GM19438 (cell line): ENCODE results near the gene KCNF1.
A peak's percentile ranks its signal among the peaks of the same experiment; 100 is the strongest.

Source experiments
- ATAC-seq: cut with Tn5 transposase; IDR thresholded peaks from one replicate; pipeline ENCODE4 v1.9.1; 2021; ENCODE audit warnings: low read depth; ENCODE audit not compliant: unreplicated experiment

KCNF1 gene

DNA sequence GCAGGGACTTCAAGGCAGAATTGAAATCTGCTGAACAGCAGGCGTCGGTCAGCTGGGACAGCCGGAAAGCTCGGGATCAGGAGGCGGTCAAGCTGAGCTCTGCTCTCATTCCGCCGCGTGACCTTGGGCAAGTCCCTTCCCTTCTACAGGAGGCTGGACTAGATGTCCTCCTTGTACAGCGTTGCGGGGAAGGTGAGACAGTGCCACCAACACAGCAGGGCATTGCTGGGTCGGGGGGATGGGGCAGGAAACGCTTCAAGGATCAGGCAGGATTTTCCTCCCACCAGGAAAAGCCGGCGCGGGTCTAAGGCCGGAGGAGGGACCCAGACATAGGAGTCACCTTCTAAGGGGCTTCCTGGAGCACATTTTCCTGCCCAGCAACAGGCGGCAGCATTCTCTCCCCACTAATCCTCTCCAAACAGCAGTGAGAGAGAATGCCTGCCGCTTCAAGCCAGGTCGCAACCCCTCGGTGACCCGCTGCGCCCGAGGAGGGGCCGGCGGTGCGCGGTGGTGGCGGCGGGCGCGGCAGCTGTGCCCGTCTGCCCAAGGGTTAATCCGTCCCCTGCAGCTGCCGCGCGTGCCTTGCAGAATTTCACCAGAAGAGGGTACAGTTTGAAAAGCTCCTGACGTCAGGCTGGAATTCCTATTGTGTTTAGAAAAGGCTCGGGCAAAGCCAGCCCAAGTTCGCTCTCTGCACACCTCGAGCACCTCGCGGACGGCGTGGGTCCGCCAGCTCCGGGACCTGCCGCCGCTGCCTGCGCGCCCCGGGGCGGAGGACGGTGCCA, at the start of gene KCNF1:
Gene KCNF1 (plus strand): TSS at position 644 of the 785 bp plus-strand sequence. CDS start 493 bp downstream, outside the sequence.
- no peak for ATAC-seq

DNA sequence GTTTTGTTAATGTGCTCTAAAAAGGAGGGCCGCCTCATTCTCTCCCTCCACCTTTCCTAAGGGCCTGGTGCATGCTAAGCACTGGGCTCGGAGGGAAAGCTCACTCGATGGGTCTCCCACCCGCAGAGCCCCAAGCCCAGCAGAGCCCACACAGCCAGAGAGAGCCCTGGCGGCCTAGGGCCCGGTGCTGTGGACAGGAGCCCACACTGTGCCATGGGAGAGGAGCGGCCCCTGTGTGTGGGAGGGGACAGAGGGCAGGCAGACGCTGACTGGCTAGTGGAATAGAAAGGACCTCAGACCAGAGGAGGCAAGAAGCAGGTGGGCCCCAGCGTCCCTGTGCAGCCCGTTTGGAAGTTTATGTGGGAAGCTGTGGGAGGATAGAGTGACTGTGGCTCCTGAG, 49.4 kb upstream of the KCNF1 start:
- no peak for ATAC-seq

DNA sequence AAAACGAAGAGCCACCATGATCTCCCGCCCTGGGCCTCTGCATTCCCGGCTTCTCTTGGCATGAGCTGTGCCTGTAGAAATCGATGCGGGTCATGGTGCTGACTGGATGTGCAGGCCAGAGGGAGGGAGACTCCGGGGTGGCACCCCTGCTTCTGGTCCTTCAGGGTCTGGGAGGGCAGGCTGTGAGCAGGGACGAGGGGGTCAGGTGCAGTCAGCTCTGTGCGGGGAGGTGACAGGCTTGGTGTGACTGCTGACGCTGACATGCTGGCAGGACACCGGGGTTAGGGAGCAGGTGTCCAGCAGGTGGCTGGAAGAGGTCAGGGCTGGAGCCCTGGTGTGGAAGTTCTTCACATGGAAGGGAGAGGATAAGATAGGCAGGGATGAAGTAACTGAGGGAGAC, 48.7 kb upstream of the KCNF1 start:
- no peak for ATAC-seq

GRCh38 chr2:10863837-10864236, 47.9 kb upstream of the KCNF1 start:
- ATAC-seq: peak; percentile 71

- ATAC-seq: no peak
These were observed 47.5 kb upstream of the KCNF1 start for GRCh38 chr2:10864251-10864650.

- ATAC-seq: peak; percentile 78
These were observed 46.7 kb upstream of the KCNF1 start for GRCh38 chr2:10864861-10865636.

DNA sequence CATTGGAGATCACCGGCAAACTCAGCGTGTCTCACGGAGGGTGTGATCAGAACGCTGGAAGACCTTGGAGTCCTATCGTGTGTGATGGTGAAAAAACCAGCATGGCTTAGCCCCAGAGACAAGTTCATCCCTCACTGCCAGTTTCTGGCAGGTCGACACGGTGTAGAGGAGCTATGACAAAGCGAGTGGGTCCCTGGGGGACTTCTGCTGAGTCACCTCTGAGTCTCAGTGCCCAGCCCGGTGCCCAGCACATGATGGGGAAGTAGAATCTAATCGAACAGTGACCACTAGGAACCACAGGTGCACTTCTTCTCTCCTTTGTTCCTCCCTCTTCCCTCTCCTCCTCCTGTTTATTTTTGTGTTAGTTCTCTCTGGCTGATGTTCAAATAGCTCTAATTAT, 45.9 kb upstream of the KCNF1 start:
- ATAC-seq: no peak

DNA sequence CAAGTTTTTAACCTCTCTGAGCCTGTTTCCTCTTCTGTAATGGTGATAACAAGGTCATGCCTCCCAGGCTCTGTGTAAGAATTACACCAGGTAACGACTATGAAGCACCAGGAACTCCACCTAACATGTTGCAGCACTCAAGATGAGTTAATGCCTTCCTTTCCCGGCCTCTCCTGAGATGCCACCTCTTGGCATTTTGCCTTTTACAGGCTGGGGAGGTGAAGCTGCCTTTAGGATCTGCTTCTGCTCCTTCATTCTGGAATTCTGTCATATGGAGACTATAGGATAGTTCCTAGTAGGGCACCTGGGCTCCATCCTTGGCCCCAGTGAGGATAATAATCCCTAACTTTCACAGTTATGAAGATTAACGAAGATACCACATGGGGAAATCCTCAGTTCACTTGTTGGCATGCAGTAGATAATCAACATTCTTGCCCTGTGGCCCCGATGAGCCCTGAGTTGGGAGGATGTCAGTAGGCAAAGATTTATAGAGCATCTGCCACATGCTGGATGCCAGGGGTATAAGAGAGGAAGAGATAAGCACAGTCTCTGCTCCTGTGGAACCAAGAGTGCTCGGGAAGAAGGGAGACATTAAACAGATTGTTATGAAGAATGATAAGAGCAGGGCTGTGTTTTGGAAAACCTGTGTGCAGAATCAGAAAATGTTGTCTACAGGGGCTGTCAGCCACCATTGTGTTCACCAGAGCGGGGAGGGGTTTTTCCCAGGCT, 43.9 kb upstream of the KCNF1 start:
- ATAC-seq: no peak

DNA sequence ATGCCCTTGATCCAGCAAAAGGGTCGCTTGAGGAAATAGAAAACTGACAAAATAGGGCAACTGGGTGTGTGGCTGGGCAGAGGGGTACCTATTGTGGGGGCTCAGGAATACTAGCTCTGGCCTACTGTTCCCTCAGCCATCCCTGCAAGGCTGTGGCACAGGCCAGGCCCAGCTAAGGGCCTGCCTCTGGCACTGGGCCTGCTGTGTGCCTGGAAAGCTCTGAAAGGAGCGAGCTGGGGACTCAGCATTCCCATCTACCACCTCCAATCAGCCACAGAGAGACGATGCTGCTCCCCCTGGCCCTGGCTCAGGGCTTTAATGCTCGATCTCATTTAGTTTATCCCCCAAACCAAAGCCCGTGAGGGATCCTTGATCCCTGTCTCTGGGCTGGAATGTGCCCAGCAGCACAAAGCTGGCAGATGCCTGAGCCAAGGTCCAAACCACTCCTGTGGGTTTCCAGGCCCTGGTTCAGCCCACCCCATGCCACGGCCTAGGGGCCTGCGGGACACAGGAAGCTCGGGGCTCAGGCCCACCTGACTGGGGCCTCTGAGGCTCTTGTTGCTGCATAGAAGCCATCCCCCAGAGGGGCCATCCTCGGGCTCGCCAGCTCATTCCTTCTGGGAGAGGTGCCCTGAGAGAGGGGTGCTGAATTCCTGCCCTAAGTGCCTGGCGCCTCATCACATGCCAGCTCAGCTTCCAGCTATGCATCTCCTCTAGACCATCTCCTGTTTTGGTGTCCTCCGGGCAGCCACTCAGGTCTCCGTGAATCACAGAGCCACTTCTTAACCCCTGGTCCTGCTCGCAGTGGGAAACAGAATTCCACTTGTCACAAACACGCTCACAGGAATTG, 43.0 kb upstream of the KCNF1 start:
- ATAC-seq: no peak

- no peak for ATAC-seq
These were observed 39.8 kb upstream of the KCNF1 start for GRCh38 chr2:10871978-10872377.

DNA sequence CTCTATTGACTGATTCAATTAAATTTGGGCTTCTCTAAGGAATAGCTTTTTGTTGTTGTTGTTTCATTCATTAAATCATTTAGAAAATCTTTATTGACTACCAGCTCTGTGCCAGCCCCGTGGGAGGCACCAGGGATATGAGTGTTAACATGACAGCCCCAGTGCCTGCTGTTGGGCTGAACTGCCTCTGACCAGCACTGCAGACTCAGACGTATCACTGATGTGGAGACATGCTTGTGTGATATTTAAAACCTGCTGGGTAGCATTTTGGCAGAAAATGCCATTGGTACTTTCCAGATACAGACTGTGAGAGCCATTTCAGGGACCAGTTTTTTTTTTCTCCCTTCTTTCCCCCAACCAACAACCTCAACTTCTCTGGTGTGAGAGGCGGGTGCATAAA, 38.6 kb upstream of the KCNF1 start:
- no peak for ATAC-seq

DNA sequence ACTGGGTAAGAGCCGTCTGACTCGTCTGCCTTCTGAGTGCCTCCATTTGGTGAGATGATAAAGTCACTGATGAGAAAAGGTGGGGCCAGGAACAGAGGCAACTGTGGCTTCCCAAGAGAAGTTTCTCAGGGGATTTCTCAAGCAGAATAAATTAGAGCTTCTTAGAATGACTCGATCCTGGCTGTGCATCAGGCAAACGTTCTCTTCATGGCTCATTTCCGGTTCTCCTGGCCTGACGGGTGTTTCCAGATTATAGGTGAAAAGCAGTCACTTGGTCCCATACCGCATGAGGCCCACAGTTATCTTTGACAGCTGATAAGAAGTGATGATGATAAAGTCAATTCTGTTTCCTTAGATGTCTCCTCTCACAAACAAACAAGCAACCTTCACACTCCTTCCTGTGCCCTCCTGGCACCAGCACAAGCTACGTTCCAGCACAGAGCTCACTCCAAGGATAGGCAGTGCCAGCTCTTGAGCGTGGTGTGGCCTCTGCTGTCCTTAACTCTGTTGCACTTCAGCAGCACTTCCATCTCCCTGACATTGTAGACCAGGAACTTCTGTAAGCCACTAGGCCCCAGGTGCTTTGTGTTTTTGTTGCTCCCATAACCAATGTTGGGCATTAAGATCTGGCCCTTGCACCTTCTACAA, 37.8 kb upstream of the KCNF1 start:
- ATAC-seq: no peak

GRCh38 chr2:10875126-10875525, 36.6 kb upstream of the KCNF1 start:
- no peak for ATAC-seq

- no peak for ATAC-seq
These were observed 35.3 kb upstream of the KCNF1 start for GRCh38 chr2:10876394-10876793.

GRCh38 chr2:10876963-10877362, 34.8 kb upstream of the KCNF1 start:
- ATAC-seq: no peak

GRCh38 chr2:10877651-10878111, 34.1 kb upstream of the KCNF1 start:
- no peak for ATAC-seq

GRCh38 chr2:10878268-10878915, 33.3 kb upstream of the KCNF1 start:
- no peak for ATAC-seq

GRCh38 chr2:10879159-10879558, 32.6 kb upstream of the KCNF1 start:
- no peak for ATAC-seq
